Gastrocnemius medialis (tissue), 4 donors: ENCODE data around the gene MYO3B. TPM values are rescaled to one million over a fixed set of nuclear protein-coding genes. Genes with fewer than 3 reads are reported as not detected.
"Not testable (repeated sequence)": the region's sequence is repeated elsewhere in the genome, so short reads cannot be mapped to it uniquely, and the experiment has no call there.

Source experiments
- ATAC-seq, 2 donors: fragments of 150-250 bp; one replicate each; pipeline ENCODE4 v1.9.1; 2016
- DNase-seq, 2 donors: peaks; one replicate each; pipeline ENCODE4 v3.0.0-alpha.2; 2019
- H3K27ac ChIP-seq, 4 donors: fragments of 200-600 bp; sonication (generic); 1 replicate in 1 of 4; 2 replicates in 3 of 4; pipeline ENCODE4 v1.5.1; 2016 to 2018; ENCODE audit warnings: mild to moderate bottlenecking in 2 of 4, moderate library complexity in 1 of 4
- H3K27me3 ChIP-seq, 3 donors: fragments of 200-600 bp; sonication (generic) in 2 of 3; 1 replicate in 1 of 3; 2 replicates in 2 of 3; pipeline versions ENCODE4 v1.5.1 to v1.6.0; 2016 to 2019; ENCODE audit warnings: mild to moderate bottlenecking in 1 of 3, moderate library complexity in 1 of 3
- H3K36me3 ChIP-seq, 2 donors: fragments of 200-600 bp; sonication (generic) in 1 of 2; one replicate each; pipeline ENCODE4 v1.5.1; 2017 to 2018
- H3K4me1 ChIP-seq, 2 donors: fragments of 200-600 bp; sonication (generic) in 1 of 2; one replicate each; pipeline ENCODE4 v1.5.1; 2016 to 2017; ENCODE audit warnings: mild to moderate bottlenecking in 2 of 2
- H3K4me3 ChIP-seq, 4 donors: fragments of 200-600 bp; sonication (generic) in 3 of 4; 1 replicate in 1 of 4; 2 replicates in 3 of 4; pipeline ENCODE4 v1.5.1; 2016 to 2019; ENCODE audit warnings: mild to moderate bottlenecking in 2 of 4
- H3K9me3 ChIP-seq, 3 donors: fragments of 200-600 bp; sonication (generic) in 2 of 3; 1 replicate in 1 of 3; 2 replicates in 2 of 3; pipeline ENCODE4 v1.5.1; 2016 to 2019
- CTCF ChIP-seq, 5 experiments: fragments of 450-650 bp in 3 of 5; fragments of 200-600 bp in 2 of 5; sonication (generic) in 2 of 5; IDR thresholded peaks in 4 of 5; conservative IDR thresholded peaks in 1 of 5; 1 replicate in 4 of 5; 2 replicates in 1 of 5; pipeline ENCODE4 v1.5.1; 2016 to 2019; ENCODE audit warnings: antibody characterized with exemption in 5 of 5, mild to moderate bottlenecking in 3 of 5, moderate library complexity in 3 of 5
- POLR2A ChIP-seq, 2 donors: fragments of 450-650 bp; IDR thresholded peaks; one replicate each; pipeline ENCODE4 v1.6.1; 2017; ENCODE audit warnings: antibody characterized with exemption in 2 of 2, mild to moderate bottlenecking in 2 of 2, moderate library complexity in 2 of 2
- in situ Hi-C, 4 donors: fragments of 200-750 bp; cut with MboI; loops; one replicate each; pipeline versions ENCODE4 v1.15.0 to v1.8.0; 2017; ENCODE audit warnings: low sequenced_read_pairs in 4 of 4
- intact Hi-C: fragments of 100-400 bp; cut with DNase I; formaldehyde crosslinking; loops from one replicate; pipeline ENCODE4 v1.15.1; 2023; ENCODE audit warnings: low total_unique reads
- total RNA-seq, 4 donors: library from RNA; depleted of rRNA; stranded (reverse); fragments of >200 nt; gene quantifications; one replicate each; pipeline versions ENCODE4 v1.1.0 to v1.2.3, GENCODE V29; 2016

MYO3B gene
- total RNA-seq, 4 donors from 2014 or later, result 0.07 to 0.27 TPM; not detected in 2

- H3K9me3 ChIP-seq, result no peaks in the 10 kb centered on the region
- no peak overlapping the region for H3K27ac ChIP-seq
- no peaks in the 10 kb centered on the region for H3K36me3 ChIP-seq
- TF ChIP-seq POLR2A (IDR thresholded peaks at IDR 0.05) (no peak), CTCF (IDR thresholded peaks at IDR 0.05 in 4 of 5, conservative IDR thresholded peaks at IDR 0.05 in 1 of 5) (no peak)
- in situ Hi-C loops, result no loop called here
- H3K4me1 ChIP-seq, result no peaks in the 10 kb centered on the region
- no peaks in the 10 kb centered on the region for H3K27me3 ChIP-seq
- DNase-seq (no peak), ATAC-seq (no peak)
- no peak overlapping the region for H3K4me3 ChIP-seq
- intact Hi-C loops, result no loop called here
Measured at GRCh38 chr2:170468557-170468956, 290.6 kb downstream of the MYO3B start.

- intact Hi-C loops, H3K27ac ChIP-seq, H3K9me3 ChIP-seq, H3K4me3 ChIP-seq, DNase-seq, H3K4me1 ChIP-seq, H3K27me3 ChIP-seq, in situ Hi-C loops, H3K36me3 ChIP-seq, ATAC-seq: not testable (repeated sequence)
Measured at GRCh38 chr2:170472498-170472897, 294.6 kb downstream of the MYO3B start.

- H3K27me3 ChIP-seq, result no peaks in the 10 kb centered on the region
- no peak overlapping the region for H3K27ac ChIP-seq
- H3K4me3 ChIP-seq, result no peak overlapping the region
- H3K4me1 ChIP-seq, result no peaks in the 10 kb centered on the region
- in situ Hi-C loops, result loop anchor here in 1 of 4 donors (25.0 kb wide), 1 partner anchor 336 kb away; the partner anchor contains the start of gene GAD1
- ATAC-seq (no peak), DNase-seq (no peak)
- intact Hi-C loops, result no loop called here
- no peaks in the 10 kb centered on the region for H3K9me3 ChIP-seq
- TF ChIP-seq POLR2A (IDR thresholded peaks at IDR 0.05), result no peak
- TF ChIP-seq CTCF (IDR thresholded peaks at IDR 0.05 in 4 of 5, conservative IDR thresholded peaks at IDR 0.05 in 1 of 5), result no peak
- no peaks in the 10 kb centered on the region for H3K36me3 ChIP-seq
Measured at GRCh38 chr2:170475878-170476277, 297.9 kb downstream of the MYO3B start.

GRCh38 chr2:170477630-170478029 is 299.7 kb downstream of the MYO3B start:
- no peak for ATAC-seq
- no peaks in the 10 kb centered on the region for H3K27me3 ChIP-seq
- in situ Hi-C loops (loop anchor here in 1 of 4 donors (25.0 kb wide), 1 partner anchor 335 kb away; the partner anchor contains the start of gene GAD1), intact Hi-C loops (no loop called here)
- no peak for DNase-seq
- H3K9me3 ChIP-seq, result no peaks in the 10 kb centered on the region
- TF ChIP-seq CTCF (IDR thresholded peaks at IDR 0.05 in 4 of 5, conservative IDR thresholded peaks at IDR 0.05 in 1 of 5) (no peak), POLR2A (IDR thresholded peaks at IDR 0.05) (no peak)
- H3K4me1 ChIP-seq, result no peaks in the 10 kb centered on the region
- no peak overlapping the region for H3K4me3 ChIP-seq
- no peaks in the 10 kb centered on the region for H3K36me3 ChIP-seq
- no peak overlapping the region for H3K27ac ChIP-seq

GRCh38 chr2:170481201-170481600 is 303.3 kb downstream of the MYO3B start:
- in situ Hi-C loops, result loop anchor here in 1 of 4 donors (25.0 kb wide), 1 partner anchor 331 kb away; the partner anchor contains the start of gene GAD1
- intact Hi-C loops, result no loop called here
- ATAC-seq, result no peak

More at GRCh38 chr2:170481201-170481600, 303.3 kb downstream of the MYO3B start:
- no peak overlapping the region for H3K4me3 ChIP-seq
- H3K9me3 ChIP-seq, result no peaks in the 10 kb centered on the region
- H3K4me1 ChIP-seq, result no peaks in the 10 kb centered on the region
- no peak overlapping the region for H3K27ac ChIP-seq
- DNase-seq, result no peak
- no peak for TF ChIP-seq POLR2A (IDR thresholded peaks at IDR 0.05)
- no peak for TF ChIP-seq CTCF (IDR thresholded peaks at IDR 0.05 in 4 of 5, conservative IDR thresholded peaks at IDR 0.05 in 1 of 5)
- no peaks in the 10 kb centered on the region for H3K27me3 ChIP-seq
- H3K36me3 ChIP-seq, result no peaks in the 10 kb centered on the region
